Peyer's patch (tissue), 4 donors: ENCODE results near the gene RPS15.

Experiments used
- POLR2A ChIP-seq, 2 donors: fragments of 450-650 bp; IDR thresholded peaks; one replicate each; pipeline ENCODE4 v1.5.1; 2017; ENCODE audit warnings: antibody characterized with exemption in 2 of 2, mild to moderate bottlenecking in 2 of 2, moderate library complexity in 2 of 2
- TF ChIP-seq, protein P1 (sequence below), 6 experiments: fragments of 450-650 bp in 4 of 6; fragments of 200-600 bp in 2 of 6; sonication (generic) in 1 of 6; IDR thresholded peaks; one replicate each; pipeline ENCODE4 v1.5.1; 2017 to 2019; ENCODE audit warnings: antibody characterized with exemption in 6 of 6, mild to moderate bottlenecking in 3 of 6, moderate library complexity in 1 of 6

DNA sequence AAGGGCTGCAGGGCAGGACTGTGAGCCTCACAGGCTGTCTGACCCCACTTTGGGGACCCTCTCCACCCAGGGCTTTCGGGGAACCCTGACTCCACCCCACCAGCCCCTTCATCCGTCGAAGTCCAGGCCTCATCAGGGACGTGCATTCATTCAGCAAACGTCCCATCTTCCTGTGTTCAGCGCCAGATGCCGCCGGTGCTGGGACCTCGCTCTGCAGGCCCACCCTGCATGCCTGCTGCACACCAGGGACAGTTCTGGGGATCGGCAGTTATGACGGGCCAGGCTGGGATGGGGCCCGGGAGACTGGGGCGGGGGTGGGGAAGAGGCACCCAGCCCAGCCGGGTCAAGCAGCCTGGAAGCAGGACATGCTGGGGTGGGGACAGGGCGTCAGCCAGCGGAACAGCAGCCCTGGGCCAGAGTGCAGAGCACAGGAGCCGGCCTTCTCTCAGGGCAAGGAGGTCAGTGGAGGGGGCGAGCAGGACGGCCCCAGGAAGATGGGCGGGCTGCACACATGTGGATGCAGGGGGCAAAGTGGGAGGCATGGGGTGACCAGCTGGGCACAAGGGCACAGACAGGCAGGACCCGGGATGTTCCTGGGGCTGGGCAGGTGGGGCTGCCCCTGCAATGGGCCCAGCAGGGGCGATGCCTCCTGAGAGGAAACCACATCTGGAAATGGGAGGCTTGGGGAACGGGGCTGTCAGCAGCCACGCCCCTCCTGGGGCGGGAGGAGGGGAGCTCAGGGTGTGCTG lies 42.0 kb upstream of the RPS15 start:
- TF ChIP-seq, protein P1, sequence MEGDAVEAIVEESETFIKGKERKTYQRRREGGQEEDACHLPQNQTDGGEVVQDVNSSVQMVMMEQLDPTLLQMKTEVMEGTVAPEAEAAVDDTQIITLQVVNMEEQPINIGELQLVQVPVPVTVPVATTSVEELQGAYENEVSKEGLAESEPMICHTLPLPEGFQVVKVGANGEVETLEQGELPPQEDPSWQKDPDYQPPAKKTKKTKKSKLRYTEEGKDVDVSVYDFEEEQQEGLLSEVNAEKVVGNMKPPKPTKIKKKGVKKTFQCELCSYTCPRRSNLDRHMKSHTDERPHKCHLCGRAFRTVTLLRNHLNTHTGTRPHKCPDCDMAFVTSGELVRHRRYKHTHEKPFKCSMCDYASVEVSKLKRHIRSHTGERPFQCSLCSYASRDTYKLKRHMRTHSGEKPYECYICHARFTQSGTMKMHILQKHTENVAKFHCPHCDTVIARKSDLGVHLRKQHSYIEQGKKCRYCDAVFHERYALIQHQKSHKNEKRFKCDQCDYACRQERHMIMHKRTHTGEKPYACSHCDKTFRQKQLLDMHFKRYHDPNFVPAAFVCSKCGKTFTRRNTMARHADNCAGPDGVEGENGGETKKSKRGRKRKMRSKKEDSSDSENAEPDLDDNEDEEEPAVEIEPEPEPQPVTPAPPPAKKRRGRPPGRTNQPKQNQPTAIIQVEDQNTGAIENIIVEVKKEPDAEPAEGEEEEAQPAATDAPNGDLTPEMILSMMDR (IDR thresholded peaks at IDR 0.05) = no peak
- TF ChIP-seq POLR2A (IDR thresholded peaks at IDR 0.05) = no peak
